GM18498 (cell line): Measurements from ENCODE around the gene LGALS3.

Experiments
- ATAC-seq: cut with Tn5 transposase; IDR thresholded peaks from one replicate; pipeline ENCODE4 v1.9.1; 2021; ENCODE audit warnings: mild to moderate bottlenecking, moderate library complexity; ENCODE audit not compliant: unreplicated experiment

LGALS3 gene

DNA sequence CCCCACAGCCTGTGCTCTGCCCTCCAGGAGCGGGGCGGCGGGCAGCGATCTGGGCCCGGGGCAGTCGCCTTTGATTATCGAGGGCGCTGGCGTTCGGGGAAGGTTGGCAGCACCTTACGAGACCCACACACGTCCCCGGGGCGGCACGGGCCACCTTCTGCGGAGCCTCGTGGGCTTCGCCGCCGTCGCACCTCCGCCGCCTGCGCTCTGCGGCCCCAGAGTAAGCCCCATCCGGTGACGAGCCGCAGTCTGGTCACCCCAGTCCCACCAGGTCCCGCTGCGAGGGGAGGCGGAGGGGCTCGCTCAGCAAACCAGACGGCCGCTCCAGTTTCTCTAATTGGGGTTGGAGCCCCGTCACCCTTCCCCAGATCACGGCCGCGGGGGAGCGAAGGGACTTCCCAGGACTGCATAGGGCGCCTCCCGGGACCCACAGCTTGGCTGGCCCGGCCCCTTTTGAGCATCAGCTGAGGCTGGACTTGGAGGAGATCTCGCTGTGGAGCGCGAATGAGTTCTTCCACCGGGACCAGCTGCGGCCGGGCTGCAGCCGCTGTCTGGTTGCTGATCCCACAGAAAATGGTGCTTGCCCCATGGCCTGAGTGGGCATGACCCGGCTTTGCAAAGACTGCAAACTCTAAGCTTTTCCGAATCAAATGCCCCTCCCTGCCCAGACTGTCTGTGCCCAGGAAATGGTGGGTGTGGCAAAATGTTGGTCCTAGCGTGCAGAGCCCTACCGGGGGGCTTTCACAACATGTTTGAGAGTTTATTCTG is 560 bp downstream of the LGALS3 start:
- ATAC-seq = peak; percentile 69

DNA sequence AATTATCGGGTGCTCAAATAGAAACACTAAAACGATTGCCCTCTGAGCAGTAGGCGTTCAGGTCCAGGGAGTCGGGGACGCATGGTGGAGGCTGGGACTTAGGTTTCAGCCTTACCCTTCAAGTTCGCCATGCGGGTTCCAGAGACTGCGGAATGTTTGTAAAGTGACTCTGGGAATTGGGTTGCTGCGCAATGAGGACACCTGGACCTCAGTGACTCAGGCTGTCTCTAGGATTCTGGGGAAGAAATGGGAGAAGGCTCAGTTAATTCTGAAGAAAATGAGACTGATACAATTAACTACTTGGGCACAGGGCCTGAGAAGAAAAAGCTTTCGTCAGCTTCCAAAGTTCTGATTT is 1.1 kb downstream of the LGALS3 start:
- ATAC-seq = no peak

DNA sequence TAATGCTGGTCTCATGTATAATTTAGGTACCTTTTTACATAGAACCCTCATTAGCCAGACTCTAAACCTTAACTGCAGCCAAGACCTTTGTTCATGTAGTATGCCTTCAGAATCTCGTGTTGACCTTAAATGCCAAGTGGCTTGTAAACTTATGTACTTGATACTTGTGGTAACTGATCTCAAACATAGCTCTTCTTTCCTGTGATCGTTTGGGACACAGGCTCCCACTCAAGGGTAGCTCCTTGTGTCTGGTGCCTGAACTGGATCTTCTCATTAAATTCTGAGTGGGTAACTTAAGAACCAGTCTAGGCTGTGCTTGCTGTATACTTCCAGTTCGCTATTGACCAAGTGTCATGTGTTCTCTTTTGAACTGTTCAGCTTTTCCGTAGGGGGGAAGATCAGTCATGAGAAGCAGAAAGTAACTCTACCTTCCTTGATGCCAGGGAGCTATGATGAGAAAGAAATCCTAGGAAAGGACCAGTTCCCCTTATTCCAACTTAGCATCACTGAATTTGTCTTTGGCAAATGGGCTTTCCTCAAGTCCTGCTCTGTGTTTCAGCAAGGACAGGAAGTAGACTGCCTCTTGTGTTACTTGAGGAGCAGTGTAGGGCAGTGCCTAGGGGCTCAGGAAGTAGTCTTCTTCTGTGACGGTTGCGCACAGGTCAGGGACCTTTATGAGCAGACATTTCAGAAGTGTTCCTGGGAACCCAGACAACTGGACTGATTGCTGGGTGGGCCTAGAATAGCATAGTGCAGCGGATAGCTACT is 2.5 kb downstream of the LGALS3 start:
- no peak for ATAC-seq

DNA sequence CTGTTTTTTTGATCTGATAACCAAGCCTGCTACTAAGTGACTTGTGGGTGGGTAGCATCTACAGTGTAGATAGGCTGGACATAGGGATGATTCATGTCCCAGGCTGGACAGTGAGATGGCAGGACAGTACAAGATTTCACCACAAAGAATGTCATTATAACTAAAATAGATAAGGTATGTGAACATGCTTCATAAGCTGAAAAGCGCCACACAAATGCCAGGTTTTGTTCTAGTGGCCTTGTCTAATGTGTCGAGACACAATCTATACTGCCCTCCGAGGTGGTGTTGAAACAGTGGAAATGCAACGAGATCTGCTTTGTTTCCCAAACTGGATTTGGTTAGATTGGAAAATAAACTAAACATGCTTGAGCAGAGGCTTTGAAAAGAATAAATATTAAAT is 4.4 kb downstream of the LGALS3 start:
- no peak for ATAC-seq

DNA sequence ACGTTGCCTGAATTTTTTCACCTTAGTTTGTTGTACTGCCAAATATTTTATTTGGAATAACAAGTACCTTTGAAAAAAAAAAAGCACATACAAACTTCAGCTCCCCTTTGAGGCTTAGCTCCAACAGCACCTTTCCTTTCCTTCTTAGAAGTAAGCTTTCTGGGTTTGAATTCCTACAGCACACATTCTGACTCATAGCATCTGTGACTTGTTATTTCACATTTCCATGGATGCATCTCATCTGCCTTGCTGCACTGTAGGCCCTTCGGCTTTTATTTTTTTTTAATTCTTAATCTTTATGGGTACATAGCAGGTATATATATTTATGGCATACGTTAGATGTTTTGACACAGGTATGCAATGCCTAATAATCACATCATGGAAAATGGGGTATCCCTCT is 7.2 kb downstream of the LGALS3 start:
- ATAC-seq = no peak

DNA sequence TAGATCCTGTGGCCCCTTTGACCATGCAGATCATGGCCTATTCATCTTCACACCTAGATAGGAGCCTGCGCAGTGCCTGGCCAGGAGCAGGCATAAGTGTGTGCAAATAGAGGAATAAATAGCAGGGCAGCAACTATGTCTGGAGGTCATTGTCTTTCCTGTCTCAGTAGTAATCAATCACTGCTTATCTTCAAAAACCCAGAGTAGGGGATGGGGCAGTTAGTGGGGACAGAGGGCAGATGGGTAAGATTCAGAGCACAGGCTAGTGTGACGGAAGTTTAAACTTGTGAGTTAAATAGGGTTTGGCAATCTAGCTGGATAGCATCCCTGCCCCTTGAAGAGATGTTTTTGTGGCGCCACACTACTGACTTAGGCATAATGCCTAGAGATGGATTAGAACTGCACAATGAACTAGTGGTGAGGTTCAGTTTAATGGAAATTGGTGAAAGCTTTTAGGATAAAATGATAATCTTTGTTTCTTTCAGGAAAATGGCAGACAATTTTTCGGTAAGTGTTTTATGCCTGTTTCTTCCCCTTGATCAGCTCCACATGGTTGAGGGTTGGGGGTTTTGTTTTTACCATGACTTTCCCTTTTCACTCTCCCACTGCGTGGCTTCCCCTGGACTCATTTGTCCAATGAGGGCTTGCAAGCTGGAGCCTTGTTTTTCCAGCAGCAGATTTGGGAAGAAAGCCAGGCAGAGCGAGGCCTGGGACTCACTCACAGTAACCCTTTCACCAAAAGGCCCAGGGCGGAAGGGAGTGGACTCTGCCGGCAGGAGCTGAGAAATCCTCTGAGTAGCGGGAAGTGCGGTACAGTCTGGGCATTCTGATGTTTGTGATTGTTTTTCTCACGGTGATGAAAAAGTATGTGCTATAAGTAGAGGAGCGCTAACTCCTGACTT is 8.1 kb downstream of the LGALS3 start:
- no peak for ATAC-seq

DNA sequence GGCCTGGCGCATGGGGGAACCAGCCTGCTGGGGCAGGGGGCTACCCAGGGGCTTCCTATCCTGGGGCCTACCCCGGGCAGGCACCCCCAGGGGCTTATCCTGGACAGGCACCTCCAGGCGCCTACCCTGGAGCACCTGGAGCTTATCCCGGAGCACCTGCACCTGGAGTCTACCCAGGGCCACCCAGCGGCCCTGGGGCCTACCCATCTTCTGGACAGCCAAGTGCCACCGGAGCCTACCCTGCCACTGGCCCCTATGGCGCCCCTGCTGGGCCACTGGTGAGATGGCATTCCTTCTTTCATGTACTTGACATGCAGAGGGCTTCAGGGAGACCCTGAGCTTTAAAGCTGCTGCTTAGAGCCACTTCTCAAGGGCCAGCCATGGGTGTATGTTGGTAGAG is 9.0 kb downstream of the LGALS3 start:
- no peak for ATAC-seq

DNA sequence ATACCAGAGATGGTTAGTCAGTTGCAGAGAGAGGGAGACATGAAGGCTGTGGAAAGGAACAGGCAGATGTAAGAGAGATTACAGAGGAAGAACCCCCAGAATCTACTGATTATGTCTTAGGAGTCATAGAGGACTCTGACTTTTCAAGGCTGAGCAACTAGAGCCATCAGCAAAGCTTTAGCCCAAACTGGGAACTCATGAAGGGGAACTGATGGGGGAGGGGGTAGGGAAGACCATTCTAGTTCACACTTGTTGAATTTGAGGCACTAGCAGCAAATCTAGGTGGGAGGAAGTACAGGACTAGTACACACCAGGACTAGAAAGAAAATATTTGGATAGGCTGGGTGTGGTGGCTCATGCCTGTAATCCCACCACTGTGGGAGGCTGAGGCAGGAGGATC is 10.1 kb downstream of the LGALS3 start:
- ATAC-seq = no peak

DNA sequence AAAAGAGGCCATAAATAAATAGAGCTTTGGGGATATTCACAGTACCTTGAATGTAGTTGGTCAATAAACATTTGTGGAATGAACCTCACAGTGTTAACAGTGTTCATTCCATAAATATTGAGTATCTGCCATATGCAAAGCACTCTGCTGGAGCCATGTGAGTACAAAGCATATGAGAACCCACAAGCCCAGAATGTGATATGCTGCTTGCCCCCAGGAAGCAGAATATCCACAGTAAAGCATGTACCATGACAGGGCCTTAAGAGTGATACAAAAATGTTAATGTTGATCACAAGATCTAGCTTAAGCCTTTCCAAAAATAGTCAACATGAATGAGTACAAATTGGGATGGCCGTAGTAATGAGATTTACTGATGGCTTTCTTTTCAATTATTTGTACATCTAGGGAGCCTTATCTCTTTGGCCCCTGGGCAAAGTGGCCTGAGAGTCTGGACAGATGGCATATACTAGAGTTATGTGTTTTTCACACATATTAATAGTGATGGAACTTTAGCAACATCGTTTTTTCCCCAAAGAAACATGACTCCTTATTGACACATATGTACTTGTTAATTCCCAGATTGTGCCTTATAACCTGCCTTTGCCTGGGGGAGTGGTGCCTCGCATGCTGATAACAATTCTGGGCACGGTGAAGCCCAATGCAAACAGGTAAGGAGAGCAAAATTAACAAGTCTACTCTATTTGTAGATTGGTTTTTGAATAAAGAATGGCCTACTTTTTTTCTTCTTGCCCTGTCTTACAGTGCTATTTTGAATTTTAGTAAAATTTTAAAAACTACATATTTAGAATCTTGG is 10.9 kb downstream of the LGALS3 start:
- ATAC-seq = no peak

DNA sequence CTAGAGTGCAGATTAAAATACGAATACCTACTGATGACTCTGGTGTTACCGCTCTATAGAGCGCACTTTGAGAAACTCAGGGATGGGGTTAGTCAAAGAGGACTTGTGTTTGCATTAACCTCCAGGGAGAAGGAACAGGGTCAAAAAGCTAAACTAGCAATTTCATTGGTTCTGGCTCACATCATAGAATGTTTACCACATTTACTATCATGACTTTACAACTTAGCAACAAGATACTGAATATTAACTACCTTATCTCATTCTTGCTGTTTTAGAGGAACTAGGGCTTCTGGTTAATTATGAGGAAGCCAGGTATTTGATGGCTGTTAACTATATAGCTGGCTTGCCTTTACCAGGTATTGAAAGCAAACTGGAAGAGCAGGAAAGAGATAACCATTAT is 12.8 kb downstream of the LGALS3 start:
- no peak for ATAC-seq

DNA sequence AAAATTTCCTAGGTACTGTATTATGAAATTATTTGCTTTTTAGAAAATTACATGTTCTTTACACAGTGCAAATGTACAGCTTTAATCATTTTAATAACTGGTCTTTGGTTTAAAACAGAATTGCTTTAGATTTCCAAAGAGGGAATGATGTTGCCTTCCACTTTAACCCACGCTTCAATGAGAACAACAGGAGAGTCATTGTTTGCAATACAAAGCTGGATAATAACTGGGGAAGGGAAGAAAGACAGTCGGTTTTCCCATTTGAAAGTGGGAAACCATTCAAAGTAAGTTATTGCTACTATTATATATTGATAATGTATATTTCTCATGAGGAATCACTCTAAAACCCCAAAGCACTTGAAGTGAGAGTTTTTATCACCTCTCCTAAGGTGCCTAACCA is 13.4 kb downstream of the LGALS3 start:
- ATAC-seq = no peak

DNA sequence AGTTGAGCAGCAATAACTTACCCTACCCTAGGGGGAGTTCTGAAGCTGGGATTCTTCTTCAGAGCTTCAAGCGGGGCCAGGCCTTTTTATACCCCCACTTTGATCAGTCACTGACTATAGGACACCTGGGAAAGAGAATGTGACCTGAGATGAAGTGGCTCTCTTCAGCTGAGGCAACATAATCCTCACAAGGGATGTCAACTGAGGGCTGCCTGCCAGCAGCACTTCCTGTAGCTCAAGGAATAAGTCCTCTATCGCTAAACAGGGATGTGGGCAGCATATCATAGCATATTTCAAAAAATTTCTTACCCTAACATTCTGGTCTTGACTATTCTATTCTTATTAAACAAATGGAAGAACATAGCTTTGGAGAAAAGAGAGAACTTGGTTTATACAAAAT is 17.4 kb downstream of the LGALS3 start:
- no peak for ATAC-seq

DNA sequence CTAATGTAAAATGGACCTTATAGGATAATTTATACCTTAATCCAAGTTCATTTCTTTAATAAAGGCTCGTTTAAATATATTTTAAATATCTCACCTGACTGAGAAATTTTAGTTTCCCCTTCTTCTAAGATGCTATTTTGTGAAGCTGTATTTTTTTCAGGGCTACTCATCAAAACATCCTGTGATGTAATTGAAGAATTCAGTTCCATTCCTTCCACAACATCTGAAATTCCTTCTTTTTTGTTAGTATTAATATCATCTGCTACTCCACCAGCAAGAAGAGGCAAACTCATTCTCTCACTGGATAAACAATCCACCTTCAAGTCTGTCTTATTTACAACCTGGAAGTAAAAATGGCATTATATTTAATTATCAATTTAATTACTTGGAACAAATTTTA is 22.5 kb downstream of the LGALS3 start:
- no peak for ATAC-seq

DNA sequence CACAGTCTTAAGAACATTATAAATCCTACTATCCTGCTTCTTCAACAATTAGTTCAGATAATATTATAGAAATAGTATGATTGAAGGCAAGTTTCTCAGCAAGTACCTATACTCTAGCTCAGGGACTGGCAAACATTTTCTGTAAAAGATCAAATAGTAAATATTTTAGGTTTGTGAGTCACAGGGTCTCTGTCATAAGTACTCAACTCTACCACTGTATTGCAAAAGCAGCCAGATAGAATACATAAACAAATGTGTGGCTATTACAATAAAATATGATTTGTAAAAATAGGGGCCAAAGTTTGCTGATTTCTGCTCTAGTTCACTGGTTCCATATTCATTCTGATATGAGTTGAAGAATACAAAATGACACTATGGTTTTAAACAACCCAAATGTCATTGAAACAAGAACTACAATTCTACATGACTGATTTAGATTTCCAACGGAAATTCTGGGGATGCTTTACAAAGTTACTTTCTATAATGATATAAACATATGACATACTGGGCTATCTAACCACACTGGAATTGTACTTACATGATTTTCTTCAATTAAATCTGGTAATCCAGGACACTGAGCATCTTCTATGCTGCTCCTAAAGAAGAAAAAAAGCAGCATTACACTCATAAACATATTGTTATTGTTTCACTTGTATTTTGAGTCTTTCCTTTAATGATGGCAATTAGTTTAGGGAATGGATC is 23.2 kb downstream of the LGALS3 start:
- ATAC-seq = no peak

DNA sequence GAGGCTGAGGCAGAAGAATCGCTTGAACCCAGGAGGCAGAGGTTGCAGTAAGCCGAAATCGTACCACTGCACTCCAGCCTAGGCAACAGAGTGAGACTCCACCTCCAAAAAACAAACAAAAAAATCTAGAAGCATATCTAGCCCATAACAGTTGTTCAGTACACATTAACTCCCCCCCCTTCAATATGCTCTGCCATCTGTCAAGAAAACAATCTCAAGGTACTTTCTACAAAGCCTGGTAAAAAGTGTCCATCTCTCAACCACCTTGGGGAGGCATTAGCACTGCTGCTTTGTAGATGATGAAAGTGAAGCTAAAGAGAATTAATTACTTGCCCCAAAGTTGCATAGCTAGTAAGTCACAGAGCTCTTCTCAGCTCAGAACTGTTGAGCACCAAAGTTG is 24.9 kb downstream of the LGALS3 start:
- no peak for ATAC-seq

DNA sequence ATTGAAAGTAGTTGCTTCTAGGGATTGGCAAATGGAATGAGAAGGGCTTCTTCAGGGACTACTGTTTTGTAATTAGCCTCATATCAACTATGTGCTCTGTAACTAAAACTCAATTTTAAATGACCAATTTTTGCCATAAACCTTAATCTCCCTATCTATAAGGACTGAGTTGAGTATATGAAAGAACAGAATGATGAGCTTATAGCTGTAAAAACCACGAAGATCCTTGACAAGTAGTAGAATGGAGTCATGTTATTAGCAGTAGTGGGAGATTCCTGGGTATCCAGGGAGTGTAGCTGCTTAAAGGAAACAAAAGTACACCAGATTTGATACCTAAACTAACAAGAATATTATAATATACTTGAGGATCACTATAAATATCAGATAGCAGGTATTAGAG is 28.0 kb downstream of the LGALS3 start:
- no peak for ATAC-seq

DNA sequence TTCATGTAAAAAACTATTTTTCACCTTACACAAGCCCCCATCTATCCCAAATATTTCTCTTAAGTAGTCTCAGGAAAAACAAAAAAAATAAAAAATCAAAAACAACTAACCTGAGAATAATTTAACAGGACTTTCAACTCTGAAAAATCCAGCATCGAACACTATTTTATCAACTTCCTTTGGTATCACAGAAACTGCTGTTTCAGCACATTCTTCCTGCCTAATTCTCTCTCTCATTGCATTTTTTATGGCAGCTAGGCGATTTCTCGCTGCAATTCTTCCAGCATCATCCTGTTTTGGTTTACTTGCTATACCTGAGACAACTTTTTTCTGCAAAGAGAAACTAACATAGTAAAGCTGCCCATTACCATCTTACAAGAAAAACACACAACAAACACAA is 29.4 kb downstream of the LGALS3 start:
- no peak for ATAC-seq

DNA sequence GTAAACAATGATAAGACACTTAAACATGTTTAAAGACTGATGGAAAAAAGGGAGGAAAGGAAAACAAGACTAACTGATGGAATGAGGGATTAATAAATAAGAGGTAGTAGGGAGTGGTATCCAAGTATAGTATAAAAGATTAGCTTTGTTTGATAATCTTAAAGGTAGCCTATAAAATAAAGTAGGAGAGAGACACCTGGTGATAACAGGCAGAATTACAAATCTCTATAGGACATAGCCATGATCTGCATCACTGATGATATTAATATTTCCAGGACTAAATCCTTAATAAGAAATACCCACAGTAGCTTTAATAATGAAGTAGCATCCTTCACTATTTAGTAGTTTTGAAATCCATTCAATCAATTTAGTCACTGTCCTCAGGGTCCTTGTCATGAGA is 31.9 kb downstream of the LGALS3 start:
- no peak for ATAC-seq

DNA sequence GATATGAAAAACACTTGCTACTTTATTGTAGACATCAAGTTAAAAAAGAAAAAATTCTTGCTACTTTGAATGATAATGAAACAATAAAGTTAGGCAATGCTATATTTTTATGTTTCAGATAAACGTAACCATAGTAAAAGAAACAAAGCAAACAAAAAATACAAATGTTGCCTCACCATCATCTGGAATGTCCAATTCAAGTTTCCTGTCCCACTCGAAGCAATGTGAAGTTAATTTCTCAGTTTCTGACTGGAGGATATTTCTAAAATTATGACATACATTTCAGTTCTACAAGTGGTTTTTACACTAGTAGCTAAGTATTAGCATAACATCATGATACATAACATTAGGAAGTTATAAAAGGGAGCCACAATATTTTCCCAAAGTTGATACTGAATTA is 41.5 kb downstream of the LGALS3 start:
- ATAC-seq = no peak

DNA sequence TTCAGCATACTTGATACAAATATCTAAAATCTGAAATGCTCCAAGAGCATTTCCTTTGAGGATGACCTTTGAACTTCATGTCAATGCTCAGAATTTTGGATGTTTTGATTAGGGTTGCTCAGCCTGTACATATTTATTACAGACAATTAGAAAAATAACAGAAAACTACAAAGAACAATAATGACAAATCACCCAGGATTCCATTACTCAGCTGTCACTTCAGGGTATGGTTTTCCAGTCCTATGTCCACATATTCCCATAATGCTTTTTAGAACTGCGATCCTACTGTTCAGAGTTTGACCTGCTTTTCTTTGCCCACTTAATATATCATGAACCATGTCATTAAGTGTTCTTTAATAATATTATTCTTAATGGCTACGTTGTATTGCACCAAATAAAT is 51.0 kb downstream of the LGALS3 start:
- ATAC-seq = no peak
